Endothelial cell of umbilical vein (primary cell): ENCODE results near the gene ERCC6L. TPM values are rescaled to one million over a fixed set of nuclear protein-coding genes. Genes with fewer than 3 reads are reported as not detected.

ENCODE experiments used
- BruUV-seq: library from RNA; stranded (reverse); fragments of 400-500 nt; replicated peaks from 2 replicates; lab custom pipeline; 2021; lab: Mats Ljungman, UMichigan
- CTCF ChIA-PET: fragments of 300-600, 350-600 bp; sonication (Branson Sonifier 250); formaldehyde crosslinking; loops from one replicate; lab custom pipeline; 2021; ENCODE audit warnings: antibody characterized with exemption, inconsistent platforms; lab: Charles Lee
- POLR2A ChIA-PET: fragments of 300-600, 350-600 bp; sonication (Branson Sonifier 250); formaldehyde crosslinking; loops from one replicate; lab custom pipeline; 2021; ENCODE audit warnings: antibody characterized with exemption, inconsistent platforms; lab: Charles Lee
- DNase-seq: peaks from one replicate; pipeline ENCODE4 v3.0.0-alpha.2; 2011; ENCODE audit warnings: low read depth, low spot score
- FAIRE-seq: peaks from 2 replicates; lab custom pipeline; 2011; peaks lifted over from hg19 to GRCh38; lab: Jason Lieb, UNC
- H2AFZ ChIP-seq: 2 replicates; pipeline ENCODE4 v1.6.0; 2012; ENCODE audit warnings: low read depth, low read length, control low read depth, inconsistent platforms
- H3K27ac ChIP-seq: 2 replicates; pipeline ENCODE4 v1.5.1; 2011; ENCODE audit warnings: low read depth, mild to moderate bottlenecking, control low read depth, low read length, moderate library complexity; ENCODE audit not compliant: insufficient read depth
- H3K27me3 ChIP-seq, 2 experiments: 2 replicates each; pipeline versions ENCODE4 v1.6.0 to v1.6.1; 2011; ENCODE audit warnings: low read length in 2 of 2, mixed read lengths in 1 of 2; ENCODE audit not compliant: control insufficient read depth in 2 of 2, insufficient read depth in 2 of 2
- H3K36me3 ChIP-seq, 2 experiments: 2 replicates in 1 of 2; 3 replicates in 1 of 2; pipeline ENCODE4 v1.5.1; 2011; ENCODE audit warnings: low read length in 2 of 2, mild to moderate bottlenecking in 1 of 2, moderate library complexity in 1 of 2; ENCODE audit not compliant: control insufficient read depth in 2 of 2, insufficient read depth in 2 of 2; ENCODE audit errors: extremely low read depth in 1 of 2
- H3K4me1 ChIP-seq: 3 replicates; pipeline ENCODE4 v1.5.1; 2011; ENCODE audit warnings: mild to moderate bottlenecking, low read length; ENCODE audit not compliant: control insufficient read depth, insufficient read depth; ENCODE audit errors: extremely low read depth
- H3K4me2 ChIP-seq: 2 replicates; pipeline ENCODE4 v1.6.1; 2011; ENCODE audit warnings: low read length, control low read depth, mixed read lengths; ENCODE audit not compliant: insufficient read depth
- H3K4me3 ChIP-seq, 3 experiments: fragments of 200-600 bp in 1 of 3; sonication (generic), shearing (Covaris generic) in 1 of 3; replicated peaks in 1 of 3; 2 replicates each; pipeline ENCODE4 v1.5.1; 2011 to 2016; ENCODE audit warnings: control low read depth in 3 of 3, low read length in 3 of 3, mild to moderate bottlenecking in 2 of 3, inconsistent platforms in 1 of 3, low read depth in 1 of 3, moderate library complexity in 1 of 3; ENCODE audit not compliant: insufficient read depth in 1 of 3
- H3K79me2 ChIP-seq: 2 replicates; pipeline ENCODE4 v1.6.0; 2012; ENCODE audit warnings: low read length, inconsistent platforms; ENCODE audit not compliant: control insufficient read depth, insufficient read depth
- H3K9ac ChIP-seq: replicated peaks from 2 replicates; pipeline ENCODE3; 2011; ENCODE audit warnings: low read length, control low read depth; ENCODE audit not compliant: insufficient read depth; ENCODE audit errors: extremely low read depth
- H3K9me1 ChIP-seq: replicated peaks from 3 replicates; pipeline ENCODE4 v1.6.0; 2011; ENCODE audit warnings: mild to moderate bottlenecking, low read length; ENCODE audit not compliant: control insufficient read depth, insufficient read depth; ENCODE audit errors: extremely low read depth
- H3K9me3 ChIP-seq: replicated peaks from 2 replicates; pipeline ENCODE4 v1.5.1; 2012; ENCODE audit warnings: low read length, inconsistent platforms; ENCODE audit not compliant: control insufficient read depth, insufficient read depth
- H4K20me1 ChIP-seq: replicated peaks from 2 replicates; pipeline ENCODE3; 2011; ENCODE audit warnings: mild to moderate bottlenecking, low read length; ENCODE audit not compliant: control insufficient read depth, insufficient read depth; ENCODE audit errors: extremely low read depth
- CTCF ChIP-seq, 2 donors: IDR thresholded peaks; 1 replicate in 1 of 2; 2 replicates in 1 of 2; pipeline ENCODE4 v1.5.1; 2011; ENCODE audit warnings: low read length in 2 of 2, mild to moderate bottlenecking in 2 of 2, moderate library complexity in 2 of 2, control low read depth in 1 of 2, inconsistent platforms in 1 of 2, low read depth in 1 of 2; ENCODE audit not compliant: insufficient read depth in 1 of 2; ENCODE audit errors: extremely low read depth in 1 of 2
- EZH2 ChIP-seq: IDR thresholded peaks from 2 replicates; pipeline ENCODE4 v1.6.1; 2012; ENCODE audit warnings: borderline replicate concordance, low read depth, mild to moderate bottlenecking, moderate library complexity, low read length, inconsistent platforms; ENCODE audit not compliant: severe bottlenecking
- FOS ChIP-seq: IDR thresholded peaks from 2 replicates; pipeline ENCODE4 v1.6.1; 2011; ENCODE audit warnings: mild to moderate bottlenecking, low read length, moderate library complexity, borderline replicate concordance; ENCODE audit not compliant: insufficient read depth
- GATA2 ChIP-seq: IDR thresholded peaks from 2 replicates; pipeline ENCODE4 v1.7.0; 2011; ENCODE audit warnings: low read depth, mild to moderate bottlenecking, moderate library complexity, mixed read lengths, low read length; ENCODE audit not compliant: insufficient read length, insufficient read depth
- JUN ChIP-seq: IDR thresholded peaks from 2 replicates; pipeline ENCODE4 v1.6.1; 2011; ENCODE audit warnings: borderline replicate concordance, low read depth; ENCODE audit not compliant: insufficient read length, insufficient read depth
- MYC ChIP-seq: IDR thresholded peaks from one replicate; pipeline ENCODE4 v1.6.1; 2011; ENCODE audit warnings: mild to moderate bottlenecking, low read depth, low read length
- POLR2A ChIP-seq: IDR thresholded peaks from 2 replicates; pipeline ENCODE4 v1.6.1; 2012; ENCODE audit warnings: low read depth, mild to moderate bottlenecking, control low read depth, low read length
- POLR2AphosphoS5 ChIP-seq: IDR thresholded peaks from 2 replicates; pipeline ENCODE4 v1.6.1; 2012; ENCODE audit warnings: low read depth, mild to moderate bottlenecking, control low read depth, low read length, moderate library complexity; ENCODE audit not compliant: insufficient read depth
- dilution Hi-C: fragments of 300-500 bp; cut with MboI; formaldehyde crosslinking; loops from one replicate; pipeline ENCODE4 v1.15.0; 2019; ENCODE audit warnings: low sequenced_read_pairs; ENCODE audit not compliant: extremely low pct_ligation_motif_present
- intact Hi-C: fragments of 100-400 bp; cut with micrococcal nuclease; formaldehyde crosslinking; loops from one replicate; pipeline ENCODE4 v1.10.0; 2022
- polyA plus RNA-seq, 4 experiments: library from polyadenylated mRNA; depleted of rRNA in 3 of 4; stranded (reverse) in 3 of 4; unstranded in 1 of 4; fragments of >200 nt; gene quantifications; 2 replicates each; pipeline versions ENCODE4 v1.2.1 to v1.2.3, GENCODE V29; 2011 to 2012; ENCODE audit warnings: missing spikeins in 1 of 4
- total RNA-seq: library from RNA; stranded (reverse); gene quantifications from 2 replicates; pipeline ENCODE4 v1.2.3, GENCODE V29; 2021
- TF ChIP-seq, protein P1 (sequence below): IDR thresholded peaks from 2 replicates; pipeline ENCODE4 v1.6.1; 2011; ENCODE audit not compliant: insufficient read depth, insufficient read length

Gene ERCC6L
- total and polyA plus RNA-seq, 2 donors (not counting 3 experiments of a cell fraction or from before 2014, with no cell fraction given): 0.92 to 6.7 TPM

DNA sequence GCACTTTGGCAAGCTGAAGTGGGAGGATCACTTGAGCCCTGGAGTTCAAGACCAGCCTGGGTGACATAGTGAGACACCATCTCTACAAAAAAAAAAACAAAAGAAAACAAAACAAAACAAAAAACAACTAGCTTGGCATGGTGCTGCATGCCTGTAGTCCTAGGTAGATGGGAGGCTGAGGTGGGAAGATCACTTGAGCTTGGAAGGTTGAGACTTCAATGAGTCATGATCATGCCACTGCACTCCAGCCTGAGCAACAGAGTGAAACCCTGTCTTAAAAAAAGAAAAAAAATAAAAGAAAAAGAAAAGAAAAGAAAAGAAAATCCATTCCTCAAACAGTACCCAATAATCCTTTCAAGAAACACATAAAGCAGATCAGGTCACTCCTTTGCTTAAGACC is 14.9 kb upstream of the ERCC6L start:
- H3K27me3 ChIP-seq: peaks cover 0 to 4% of the 10 kb centered on the region in 2 experiments
- H3K9me3 ChIP-seq: no peaks in the 10 kb centered on the region
- peaks cover 6% of the 10 kb centered on the region for H3K4me1 ChIP-seq
- no peaks in the 10 kb centered on the region for H3K79me2 ChIP-seq
- no peak overlapping the region for H3K9ac ChIP-seq
- TF ChIP-seq, protein P1, sequence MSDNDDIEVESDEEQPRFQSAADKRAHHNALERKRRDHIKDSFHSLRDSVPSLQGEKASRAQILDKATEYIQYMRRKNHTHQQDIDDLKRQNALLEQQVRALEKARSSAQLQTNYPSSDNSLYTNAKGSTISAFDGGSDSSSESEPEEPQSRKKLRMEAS: no peak
- no peak for TF ChIP-seq POLR2A
- TF ChIP-seq EZH2: no peak
- TF ChIP-seq FOS: no peak
- TF ChIP-seq POLR2AphosphoS5: no peak
- TF ChIP-seq CTCF (IDR thresholded peaks at IDR 0.05; ENCODE audit: extremely low read depth in 1 of 2, insufficient read depth in 1 of 2, low read depth in 1 of 2, low read length in 2 of 2): no peak
- TF ChIP-seq GATA2: no peak
- no peak for TF ChIP-seq JUN
- TF ChIP-seq MYC: no peak
- H3K36me3 ChIP-seq: no peaks in the 10 kb centered on the region
- no peak overlapping the region for H3K4me2 ChIP-seq
- H3K4me3 ChIP-seq: no peak overlapping the region
- no peak overlapping the region for H3K27ac ChIP-seq
- ChIA-PET CTCF (interaction anchor here (1.6 kb wide), 1 partner anchor 8 kb away, joined by 8 read pairs; no protein-coding TSS in a partner anchor), POLR2A (no interaction called here)
- no peak overlapping the region for H2AFZ ChIP-seq
- no TSS peak for BruUV-seq
- no peaks in the 10 kb centered on the region for H3K9me1 ChIP-seq
- intact Hi-C loops: no loop called here
- DNase-seq (no peak), FAIRE-seq (no peak)
- no peaks in the 10 kb centered on the region for H4K20me1 ChIP-seq
- dilution Hi-C loops: no loop called here
